ENCODE data around the gene TTLL3.
"Not testable (repeated sequence)": the region's sequence is repeated elsewhere in the genome, so short reads cannot be mapped to it uniquely, and the experiment has no call there.

The TTLL3 gene

GRCh38 chr3:9875448-9875847, 65.4 kb downstream of the TTLL3 start:
- no peak for TF ChIP-seq ZNF274 (IDR thresholded peaks at IDR 0.05; ENCODE audit: low read depth, low read length)

GRCh38 chr3:9876255-9876654, 66.2 kb downstream of the TTLL3 start:
- not testable (repeated sequence) for H3K4me3 ChIP-seq (ENCODE audit: low read length)

More at GRCh38 chr3:9875448-9875847, 65.4 kb downstream of the TTLL3 start:
- no peak overlapping the region for H3K4me3 ChIP-seq (ENCODE audit: low read length)

- H3K4me3 ChIP-seq (ENCODE audit: low read length), result no peak overlapping the region
- TF ChIP-seq ZNF274 (IDR thresholded peaks at IDR 0.05; ENCODE audit: low read depth, low read length), result no peak
These were observed 66.9 kb downstream of the TTLL3 start for GRCh38 chr3:9876991-9877390.

GRCh38 chr3:9878700-9879099, 68.6 kb downstream of the TTLL3 start:
- TF ChIP-seq ZNF274 (IDR thresholded peaks at IDR 0.05; ENCODE audit: low read depth, low read length), result no peak
- H3K4me3 ChIP-seq (ENCODE audit: low read length), result no peak overlapping the region

GRCh38 chr3:9879830-9880549, 69.9 kb downstream of the TTLL3 start, which contains the start of gene CIDEC:
CIDEC (minus strand) TSS chr3:9880253; CDS start chr3:9878486, 1,767 bp downstream.
- no peak for TF ChIP-seq ZNF274 (IDR thresholded peaks at IDR 0.05; ENCODE audit: low read depth, low read length)
- no peak within 1 kb of the TSS for H3K4me3 ChIP-seq (ENCODE audit: low read length)

- no peak for TF ChIP-seq ZNF274 (IDR thresholded peaks at IDR 0.05; ENCODE audit: low read depth, low read length)
- no peak overlapping the region for H3K4me3 ChIP-seq (ENCODE audit: low read length)
These were observed 71.4 kb downstream of the TTLL3 start for GRCh38 chr3:9881441-9881840.

GRCh38 chr3:9883706-9884554, 73.9 kb downstream of the TTLL3 start:
- H3K4me3 ChIP-seq (ENCODE audit: low read length), result no peak overlapping the region
- TF ChIP-seq ZNF274 (IDR thresholded peaks at IDR 0.05; ENCODE audit: low read depth, low read length), result no peak

GRCh38 chr3:9884555-9885165, 74.6 kb downstream of the TTLL3 start:
- H3K4me3 ChIP-seq (ENCODE audit: low read length), result no peak overlapping the region
- TF ChIP-seq ZNF274 (IDR thresholded peaks at IDR 0.05; ENCODE audit: low read depth, low read length), result no peak

All from GM08714 (cell line).